HG02678 (cell line): ENCODE measurements around the gene THAP2.
"Not testable (repeated sequence)": the region's sequence is repeated elsewhere in the genome, so short reads cannot be mapped to it uniquely, and the experiment has no call there.

Experiments used
- ATAC-seq: cut with Tn5 transposase; IDR thresholded peaks from one replicate; pipeline ENCODE4 v1.9.1; 2021; ENCODE audit warnings: mild to moderate bottlenecking, moderate library complexity; ENCODE audit not compliant: unreplicated experiment

The THAP2 gene

DNA sequence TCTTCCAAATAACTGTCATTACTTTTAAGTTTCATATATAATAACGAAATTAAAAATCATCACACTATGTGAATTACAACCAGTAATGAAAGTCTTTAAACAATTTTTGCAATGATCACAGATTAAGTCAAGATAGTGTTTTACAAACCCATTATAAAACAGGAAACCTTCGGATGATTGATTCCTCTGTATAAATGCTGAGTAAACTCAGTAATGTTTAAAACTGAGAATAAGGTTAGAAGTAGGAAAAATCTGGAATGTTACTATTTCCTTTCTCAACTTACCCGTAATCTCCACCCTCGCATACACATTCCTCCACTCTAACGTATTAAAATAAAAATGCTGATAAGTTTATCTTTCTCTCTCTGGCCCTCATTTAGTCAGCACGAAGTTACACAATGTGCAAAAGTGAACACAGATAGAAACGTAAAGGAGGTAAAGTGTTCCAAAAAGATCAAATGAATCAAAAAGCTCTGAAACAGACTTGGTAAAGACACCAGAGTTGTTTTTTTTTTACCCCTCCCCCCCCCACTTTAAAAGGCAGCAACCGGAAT, 2.0 kb upstream of the THAP2 start:
- ATAC-seq = no peak

DNA sequence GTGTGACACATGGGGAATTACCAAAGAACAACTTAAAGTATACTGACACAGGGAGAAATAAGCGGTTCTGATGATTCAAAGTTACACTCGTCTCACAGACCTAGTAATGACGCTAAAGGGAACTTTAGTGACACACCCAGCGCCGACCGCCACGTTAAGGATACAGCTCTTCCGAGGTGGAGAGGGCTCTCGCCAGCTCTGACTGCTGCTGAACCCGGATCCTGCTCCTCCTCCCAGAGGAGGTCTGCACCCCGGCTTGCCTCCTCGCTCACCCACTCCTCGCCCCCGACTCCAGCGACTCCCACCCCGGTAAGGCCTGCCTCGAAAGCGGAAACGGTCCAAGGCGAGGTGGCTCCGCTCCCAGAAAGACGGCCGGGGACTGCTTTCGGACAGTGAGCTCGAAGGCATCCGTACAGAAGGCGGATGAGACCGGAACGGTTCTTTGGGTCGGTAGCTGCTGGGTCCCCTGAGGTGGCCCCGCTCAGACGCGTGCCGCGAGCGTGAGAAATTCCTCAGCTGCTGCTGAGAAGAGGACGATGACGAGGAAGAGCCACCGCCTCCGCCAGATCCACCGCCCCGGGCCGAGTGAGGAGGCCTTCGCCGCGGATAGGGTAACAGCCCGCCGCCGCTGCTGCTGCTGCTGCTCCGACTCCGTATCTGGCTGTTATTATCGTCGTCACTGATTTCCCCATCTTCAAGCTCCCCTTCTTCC, 1.1 kb upstream of the THAP2 start:
- peak; percentile 24 for ATAC-seq

DNA sequence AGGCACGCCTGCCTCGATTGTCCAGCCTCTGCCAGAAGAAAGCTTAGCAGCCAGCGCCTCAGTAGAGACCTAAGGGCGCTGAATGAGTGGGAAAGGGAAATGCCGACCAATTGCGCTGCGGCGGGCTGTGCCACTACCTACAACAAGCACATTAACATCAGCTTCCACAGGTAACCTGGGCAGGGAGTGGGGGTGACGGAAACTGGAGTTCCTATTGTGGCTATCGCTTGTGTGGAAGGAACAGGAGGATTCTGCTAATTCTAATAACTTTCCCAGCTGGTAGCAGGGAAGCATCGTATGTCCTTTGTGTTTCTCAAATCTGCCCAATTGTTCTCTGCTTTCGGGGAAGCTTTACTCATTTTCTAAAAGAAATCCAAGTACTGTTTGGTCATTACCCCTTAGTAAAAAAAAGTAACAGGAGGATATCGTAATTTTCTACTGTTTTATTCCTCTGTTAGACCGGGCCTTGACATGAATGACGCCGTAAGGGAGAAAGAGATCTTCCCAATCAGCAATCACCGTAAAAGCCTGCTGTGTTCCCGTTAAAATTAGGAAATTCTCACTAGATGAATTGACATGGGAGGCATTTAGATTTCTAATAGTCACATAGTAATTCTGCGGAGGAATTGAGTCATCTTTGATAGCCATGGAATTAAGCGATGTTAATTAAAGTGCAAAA, 449 bp downstream of the THAP2 start:
- ATAC-seq = peak; percentile 14

DNA sequence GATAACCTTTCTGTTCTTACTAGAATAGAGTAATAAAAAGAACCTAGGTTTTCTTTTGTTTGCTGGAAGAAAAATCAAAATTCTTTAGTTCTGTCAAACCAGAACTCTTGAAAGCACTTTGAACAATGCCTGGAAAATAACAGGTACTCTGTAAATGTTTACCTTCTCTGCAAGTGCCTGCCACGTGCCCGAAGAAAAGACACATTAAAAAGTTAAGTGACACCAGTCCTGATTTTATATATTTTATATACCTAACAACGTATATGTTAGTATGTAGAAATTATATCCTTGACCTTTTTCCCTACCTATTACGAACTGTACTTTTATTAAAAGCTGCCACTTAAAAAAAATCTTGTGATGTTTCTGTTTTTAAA, 976 bp downstream of the THAP2 start:
- no peak for ATAC-seq

DNA sequence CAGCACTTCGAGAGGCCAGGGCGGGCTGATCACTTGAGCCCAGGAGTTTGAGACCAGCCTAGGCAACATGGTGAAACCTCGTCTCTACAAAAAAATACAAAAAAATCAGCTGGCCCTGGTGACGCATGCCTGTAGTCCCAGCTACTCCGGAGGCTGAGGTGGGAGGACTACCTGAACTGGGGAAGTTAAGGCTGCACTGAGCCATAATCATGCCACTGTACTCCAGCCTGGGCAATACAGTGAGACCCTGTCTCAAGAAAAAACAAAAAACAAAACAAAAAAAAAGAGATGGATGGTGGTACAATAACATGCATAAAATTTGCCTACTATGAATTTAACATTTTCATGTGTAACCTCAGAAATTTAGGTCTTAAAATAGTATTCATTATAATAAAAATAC, 2.2 kb downstream of the THAP2 start:
- ATAC-seq = no peak

DNA sequence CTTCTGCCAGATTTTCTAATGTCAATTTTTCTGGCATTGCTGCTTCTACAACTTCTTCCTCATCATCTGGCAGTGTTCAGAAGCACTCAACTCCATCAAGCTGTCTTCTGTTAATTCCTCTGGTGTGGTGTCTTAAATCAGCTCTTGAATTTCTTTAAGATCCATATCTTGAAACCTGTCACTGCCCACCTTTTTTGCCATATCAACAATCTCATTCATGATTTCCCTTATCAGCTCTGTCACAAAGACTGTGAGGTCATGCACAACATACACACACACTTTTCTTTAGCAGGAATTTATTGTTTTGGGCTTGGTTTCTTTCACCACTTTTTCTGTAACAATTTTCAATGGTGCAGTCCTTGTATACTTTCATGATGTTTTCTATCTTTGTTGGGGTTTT, 7.2 kb downstream of the THAP2 start:
- no peak for ATAC-seq

DNA sequence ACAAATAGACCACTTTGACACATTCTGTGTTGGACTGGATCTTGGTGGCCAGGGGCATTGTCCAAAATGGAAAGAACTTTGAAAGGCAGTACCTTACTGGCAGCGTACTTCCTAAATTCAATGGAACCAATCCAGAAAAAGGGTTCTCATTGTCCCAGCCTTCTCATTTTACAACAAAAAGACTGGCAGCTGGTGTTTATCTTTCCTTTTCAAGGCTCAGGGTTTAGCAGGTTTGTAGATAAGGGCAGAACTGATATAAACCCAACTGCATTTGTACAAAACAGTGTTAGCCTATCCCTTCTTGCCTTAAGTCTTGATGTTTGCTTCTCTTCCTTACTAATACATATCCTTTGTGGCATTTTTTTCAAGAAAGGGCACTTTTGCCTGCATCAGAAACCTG, 7.7 kb downstream of the THAP2 start:
- ATAC-seq = no peak

DNA sequence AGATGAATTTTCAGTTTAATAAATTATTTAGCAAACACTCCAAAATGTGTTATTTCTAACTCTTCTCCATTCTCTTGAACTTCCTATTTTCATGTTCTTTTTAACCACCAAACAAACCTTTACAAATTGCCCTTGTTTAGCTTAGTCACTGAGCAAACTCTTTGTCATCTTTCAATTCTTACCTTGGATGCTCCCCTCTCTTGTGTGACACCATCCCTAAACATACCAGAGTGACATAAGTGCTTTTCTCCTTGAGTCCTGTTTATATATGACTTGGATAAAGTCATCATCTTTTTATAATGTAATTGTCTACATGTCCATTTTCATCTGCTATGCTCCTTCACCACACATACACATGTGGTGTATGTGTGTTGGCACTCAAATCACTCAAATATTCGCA, 18.4 kb downstream of the THAP2 start:
- no peak for ATAC-seq

DNA sequence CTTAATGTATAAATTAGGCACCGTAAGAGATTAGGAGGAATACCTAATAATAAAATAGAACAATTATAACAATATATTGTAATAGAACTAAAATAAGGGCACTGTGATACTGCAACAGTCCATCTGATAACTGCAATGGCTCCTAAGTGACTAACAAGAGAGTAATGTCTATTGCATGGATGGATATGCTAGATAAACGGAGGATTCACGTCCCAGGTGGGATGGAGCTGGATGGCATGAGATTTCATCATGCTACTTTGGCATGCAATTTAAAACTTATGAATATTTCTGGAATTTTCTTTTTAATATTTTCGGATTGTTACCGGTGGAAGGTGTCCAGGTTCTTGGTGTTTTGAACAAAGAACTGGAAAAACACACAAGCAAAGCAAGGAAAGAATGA, 19.5 kb downstream of the THAP2 start:
- ATAC-seq = no peak

DNA sequence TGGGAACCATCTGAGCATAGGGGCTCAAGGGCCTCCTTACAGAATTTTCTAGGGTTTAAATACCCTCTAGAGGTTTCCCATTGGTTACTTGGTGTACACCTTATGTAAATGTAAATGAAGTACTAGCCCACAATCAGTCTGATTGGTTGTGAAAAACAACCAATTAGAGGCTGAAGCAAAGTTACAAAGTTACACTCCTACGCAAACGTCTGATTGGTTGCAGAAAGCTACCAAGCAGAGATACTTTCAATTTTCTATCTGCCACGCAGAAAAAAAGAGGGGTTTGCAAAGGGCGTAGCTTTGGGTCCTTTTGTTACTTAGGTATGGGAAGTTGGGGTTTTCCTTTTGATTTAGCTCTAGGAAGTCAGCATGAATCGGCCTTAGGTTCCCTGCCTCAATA, 20.0 kb downstream of the THAP2 start:
- no peak for ATAC-seq

DNA sequence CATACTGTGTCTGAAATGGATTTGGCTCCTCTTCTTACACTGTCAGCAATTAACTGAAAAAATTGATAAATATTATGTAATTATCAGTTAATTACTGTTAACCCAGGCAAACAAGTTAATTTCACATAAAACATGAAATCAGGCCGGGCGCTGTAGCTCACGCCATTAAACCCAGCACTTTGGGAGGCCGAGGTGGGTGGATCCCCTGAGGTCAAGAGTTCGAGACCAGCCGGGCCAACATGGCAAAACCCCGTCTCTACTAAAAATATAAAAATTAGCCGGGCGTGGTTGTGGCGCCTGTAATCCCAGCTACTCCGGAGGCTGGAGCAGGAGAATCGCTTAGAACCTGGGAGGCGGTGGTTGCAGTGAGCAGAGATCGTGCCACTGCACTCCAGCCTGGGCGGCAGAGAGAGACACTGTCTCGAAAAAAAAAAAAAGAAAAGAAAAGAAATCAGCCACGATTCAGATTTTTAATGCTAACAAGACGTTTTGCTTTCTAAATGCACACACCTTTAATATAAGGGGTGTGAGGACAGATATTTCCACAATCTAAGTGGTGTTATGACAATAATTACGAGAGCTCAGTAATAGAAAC, 21.3 kb downstream of the THAP2 start:
- no peak for ATAC-seq

DNA sequence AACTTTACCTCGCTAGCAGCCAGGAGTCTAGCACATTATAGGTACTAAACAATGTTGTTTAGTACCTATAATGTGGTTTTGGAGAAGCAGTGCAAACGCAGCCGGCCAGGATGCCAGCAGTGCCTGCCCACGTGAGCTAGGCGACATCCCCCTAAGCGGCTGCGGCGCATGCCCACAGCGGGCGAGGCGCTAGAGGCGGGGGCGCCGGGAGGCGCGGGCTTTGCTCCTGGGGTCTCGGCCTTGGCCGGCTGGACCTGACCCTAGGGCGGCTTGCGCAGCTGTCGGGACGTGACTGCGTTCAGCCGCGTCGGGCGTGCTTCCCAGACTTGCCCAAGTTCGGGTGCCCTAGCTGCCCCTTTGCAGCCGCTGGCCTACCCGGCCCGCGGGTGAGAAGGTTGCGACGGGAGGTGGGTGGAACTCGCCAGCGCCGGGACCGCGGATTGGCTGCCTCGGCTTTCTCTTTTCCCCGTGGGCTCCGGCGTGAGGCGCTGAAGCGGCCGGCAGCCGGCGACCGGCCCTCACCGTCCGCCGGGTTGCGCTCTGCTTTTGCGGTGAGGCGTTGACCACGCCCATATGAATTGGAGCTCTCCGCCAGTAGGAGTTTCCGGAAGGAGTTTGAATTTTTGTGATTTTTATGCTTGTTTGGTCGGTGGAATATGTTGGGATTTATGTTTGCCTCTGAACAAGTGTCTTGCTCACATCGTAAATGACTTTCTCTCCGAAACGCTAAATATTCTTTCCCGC, 22.0 kb downstream of the THAP2 start, which contains the start of gene TMEM19:
Gene TMEM19 (plus strand): TSS at position 169 of the 744 bp plus-strand sequence. CDS start 599 bp downstream, outside the sequence.
- peak; percentile 90 for ATAC-seq

DNA sequence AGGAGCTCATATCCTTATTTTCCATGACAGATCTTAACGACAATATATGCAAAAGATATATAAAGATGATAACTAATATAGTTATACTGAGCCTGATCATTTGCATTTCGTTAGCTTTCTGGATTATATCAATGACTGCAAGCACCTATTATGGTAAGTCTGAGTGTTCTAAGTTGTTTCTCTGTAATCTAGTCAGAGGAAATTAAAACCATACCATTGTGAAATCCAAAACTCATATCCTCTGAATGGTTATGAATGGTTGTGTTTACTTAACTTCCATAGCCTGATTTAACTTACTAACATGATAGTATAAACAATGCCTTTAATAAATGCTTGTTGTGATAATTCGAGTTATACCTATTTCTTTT, 22.5 kb downstream of the THAP2 start:
- no peak for ATAC-seq

DNA sequence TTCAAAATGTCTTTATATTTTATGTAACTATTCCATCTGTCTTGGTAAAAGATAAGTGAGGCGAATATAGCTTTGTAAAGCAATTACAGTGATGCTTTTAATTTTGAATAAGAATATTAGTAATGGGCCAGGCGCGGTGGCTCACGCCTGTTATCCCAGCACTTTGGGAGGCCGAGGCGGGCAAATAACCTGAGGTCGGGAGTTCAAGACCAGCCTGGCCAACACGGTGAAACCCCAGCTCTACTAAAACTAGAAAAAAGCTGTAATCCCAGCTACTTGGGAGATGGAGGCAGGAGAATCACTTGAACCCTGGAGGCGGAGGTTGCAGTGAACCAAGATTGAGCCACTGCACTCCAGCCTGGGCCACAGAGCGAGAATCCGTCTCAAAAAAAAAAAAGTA, 23.1 kb downstream of the THAP2 start:
- ATAC-seq = not testable (repeated sequence)

DNA sequence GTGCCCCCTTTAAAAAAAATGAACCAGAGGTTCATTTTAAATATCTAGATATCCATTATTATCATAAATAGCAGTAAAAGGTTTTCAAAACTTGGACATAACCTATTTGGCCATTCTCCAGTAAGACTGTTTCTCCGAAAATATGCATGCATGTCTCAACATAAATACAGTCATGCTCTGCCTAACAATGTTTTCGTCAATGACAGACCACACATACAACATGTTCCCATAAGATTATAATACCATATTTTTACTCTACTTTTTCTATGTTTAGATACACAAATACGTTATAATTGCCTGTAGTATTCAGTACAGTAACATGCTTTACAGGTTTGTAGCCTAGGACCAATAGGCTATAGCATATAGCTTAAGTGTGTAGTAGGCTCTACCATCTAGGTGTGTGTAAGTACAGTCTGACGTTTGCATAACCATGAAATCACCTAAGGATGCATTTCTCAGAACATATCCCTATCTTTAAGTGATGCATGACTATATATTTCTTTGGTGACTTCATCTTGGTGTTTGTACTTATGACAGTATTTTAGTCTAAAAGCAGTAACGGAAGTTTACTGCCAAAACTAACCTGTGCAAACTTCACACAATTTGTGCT, 25.0 kb downstream of the THAP2 start:
- no peak for ATAC-seq

DNA sequence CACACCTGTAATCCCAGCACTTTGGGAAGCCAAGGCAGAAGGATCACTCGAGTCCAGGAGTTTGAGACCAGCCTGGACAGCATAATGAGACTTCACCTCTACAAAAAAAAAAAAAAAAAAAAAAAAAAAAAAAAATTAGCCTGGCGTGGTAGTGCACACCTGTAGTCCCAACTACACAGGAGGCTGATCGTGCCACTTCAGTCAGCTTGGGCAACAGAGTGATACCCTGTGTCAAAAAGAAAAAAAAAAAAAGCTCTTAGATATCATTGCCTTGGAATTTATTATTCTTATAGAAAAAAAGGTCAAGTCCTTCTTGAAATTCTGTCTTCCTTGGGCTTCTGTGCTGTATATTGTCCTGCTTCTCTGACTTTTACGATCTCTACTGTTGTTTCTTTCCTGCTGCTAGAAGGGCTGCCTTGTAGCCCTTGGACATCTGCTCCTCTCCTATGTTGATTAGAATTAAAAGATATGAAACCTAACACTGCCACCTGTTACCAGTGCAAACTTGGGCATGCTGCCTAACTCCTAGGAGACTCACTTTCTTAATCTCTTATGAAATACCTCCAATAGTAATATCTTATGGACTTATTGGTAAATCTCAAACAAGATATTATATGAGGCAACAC, 27.5 kb downstream of the THAP2 start:
- no peak for ATAC-seq

DNA sequence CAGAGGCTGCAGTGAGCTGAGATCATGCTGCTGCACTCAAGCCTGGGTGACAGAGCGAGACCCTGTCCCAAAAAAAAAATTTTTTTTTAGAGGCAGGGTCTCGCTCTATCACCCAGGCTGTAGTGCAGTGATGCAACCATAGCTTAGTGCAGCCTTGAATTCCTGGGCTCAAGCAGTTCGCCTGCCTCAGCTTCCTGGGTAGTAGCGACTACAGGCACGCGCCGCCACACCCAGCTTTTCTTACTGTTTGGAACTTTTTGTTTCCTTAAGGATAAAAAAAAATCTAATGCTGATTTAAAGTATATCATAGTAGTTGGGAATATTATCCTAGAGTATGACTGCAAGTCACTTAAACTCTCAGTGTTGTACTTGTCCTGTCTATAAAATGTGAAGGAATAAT, 29.0 kb downstream of the THAP2 start:
- no peak for ATAC-seq

DNA sequence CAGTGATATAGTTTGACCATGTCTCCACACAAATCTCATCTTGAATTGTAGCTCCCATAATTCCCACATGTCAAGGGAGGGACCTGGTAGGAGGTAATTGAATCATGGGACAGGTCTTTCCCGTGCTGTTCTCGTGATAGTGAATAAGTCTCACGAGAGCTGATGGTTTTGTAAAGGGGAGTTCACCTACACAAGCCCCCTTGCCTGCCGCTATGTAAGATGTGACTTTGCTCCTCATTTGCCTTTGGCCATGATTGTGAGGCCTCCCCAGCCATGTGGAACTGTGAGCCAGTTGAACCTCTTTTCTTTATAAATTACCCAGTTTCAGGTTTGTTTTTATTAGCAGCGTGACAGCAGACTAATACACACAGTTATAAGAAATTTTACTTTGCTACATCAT, 29.6 kb downstream of the THAP2 start:
- ATAC-seq = peak; percentile 9

DNA sequence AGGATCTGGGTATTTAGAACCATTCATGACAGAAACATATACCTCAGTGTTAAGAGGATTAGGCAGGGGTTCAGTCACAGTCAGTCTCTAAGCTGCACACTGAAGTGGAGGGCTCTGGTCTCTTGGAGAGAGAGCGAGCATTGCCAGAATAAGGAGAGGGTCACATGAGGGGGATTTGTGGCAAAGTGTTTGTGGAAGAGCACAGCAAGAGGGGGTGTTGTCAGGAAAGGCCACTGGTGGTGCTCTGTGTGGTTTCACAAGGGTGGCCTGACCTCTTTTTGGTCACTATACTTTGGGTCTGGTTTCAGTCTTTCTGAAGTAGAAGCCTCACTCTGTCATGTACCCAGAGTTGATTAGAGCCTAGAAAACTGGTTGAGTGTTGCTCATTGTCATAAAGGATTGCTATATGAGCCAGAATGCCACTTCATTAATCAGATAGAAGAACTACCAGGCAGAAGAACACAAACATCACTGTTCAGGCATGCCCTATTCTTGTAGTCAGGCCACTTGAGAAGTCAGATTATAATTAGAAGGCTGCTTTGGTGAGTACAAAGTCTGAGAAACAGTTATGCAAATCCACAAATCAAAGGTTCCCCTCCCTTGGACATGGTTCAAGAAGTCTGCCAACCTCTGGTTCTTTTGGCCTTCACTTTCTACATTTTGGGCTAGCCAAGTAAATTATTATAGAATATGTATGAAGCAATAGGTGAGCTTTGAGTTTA, 30.2 kb downstream of the THAP2 start:
- peak; percentile 90 for ATAC-seq

DNA sequence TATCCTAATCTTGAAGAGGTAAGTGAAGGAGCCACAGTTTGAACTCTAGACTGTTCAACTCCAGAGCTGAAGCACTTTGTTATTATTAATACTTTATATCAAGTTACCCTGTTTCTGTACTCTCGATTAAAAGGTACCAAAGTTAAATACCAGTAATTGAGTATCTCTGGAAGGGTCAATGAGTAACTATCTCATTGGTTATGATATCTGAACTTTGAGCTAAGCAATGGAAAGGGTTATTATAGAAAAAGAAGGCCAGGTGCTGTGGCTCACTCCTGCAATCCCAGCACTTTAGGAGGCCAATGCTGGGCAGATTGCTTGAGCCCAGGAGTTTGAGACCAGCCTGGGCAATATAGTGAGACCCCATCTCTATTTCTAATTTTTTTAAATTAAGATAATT, 31.7 kb downstream of the THAP2 start:
- ATAC-seq = no peak
